HCT116 (cell line): ENCODE measurements around the gene LYSMD4.

Experiments
- CTCF ChIP-seq, 3 experiments: fragments of 200-600 bp in 1 of 3; sonication (generic) in 1 of 3; IDR thresholded peaks in 2 of 3; conservative IDR thresholded peaks in 1 of 3; 2 replicates each; pipeline ENCODE4 v1.5.1; 2012 to 2017; ENCODE audit warnings: low read depth in 2 of 3, low read length in 2 of 3, antibody characterized with exemption in 1 of 3, borderline replicate concordance in 1 of 3, control low read depth in 1 of 3, mild to moderate bottlenecking in 1 of 3, mixed read lengths in 1 of 3, mixed run types in 1 of 3, moderate library complexity in 1 of 3; ENCODE audit not compliant: insufficient read depth in 1 of 3
- EZH2phosphoT487 ChIP-seq: fragments of 200-600 bp; IDR thresholded peaks from 2 replicates; pipeline ENCODE4 v1.6.1; 2018; ENCODE audit warnings: antibody characterized with exemption, borderline replicate concordance
- POLR2A ChIP-seq: IDR thresholded peaks from 2 replicates; pipeline ENCODE4 v1.7.0; 2011; ENCODE audit warnings: borderline replicate concordance; ENCODE audit not compliant: insufficient read depth, insufficient read length; ENCODE audit errors: extremely low read depth
- POLR2AphosphoS5 ChIP-seq: IDR thresholded peaks from 2 replicates; pipeline ENCODE4 v1.6.1; 2011; ENCODE audit warnings: mild to moderate bottlenecking, low read depth, low read length, moderate library complexity

GRCh38 chr15:99717161-99718009 is 15.9 kb downstream of the LYSMD4 start:
- no peak for TF ChIP-seq CTCF (IDR thresholded peaks at IDR 0.05 in 2 of 3, conservative IDR thresholded peaks at IDR 0.05 in 1 of 3; ENCODE audit: borderline replicate concordance in 1 of 3, insufficient read depth in 1 of 3, low read depth in 2 of 3, low read length in 2 of 3)
- TF ChIP-seq EZH2phosphoT487, result no peak
- no peak for TF ChIP-seq POLR2A
- TF ChIP-seq POLR2AphosphoS5, result no peak
